ENCODE results near the gene SAMD14. TPM values are rescaled to one million over a fixed set of nuclear protein-coding genes. Genes with fewer than 3 reads are reported as not detected.

SAMD14 gene
- total and polyA plus RNA-seq, 2 experiments from 2014 or later = 0.70 to 4.7 TPM

- H2AFZ ChIP-seq = no peak overlapping the region
- Mint-ChIP-seq H3K36me3 (ENCODE audit: low read depth) (no peaks in the 10 kb centered on the region; the same call in 2 of the 3 replicates), H3K27me3 (ENCODE audit: insufficient read depth, low read depth, poor library complexity) (peaks cover 10% of the 10 kb centered on the region), H3K9me3 (no peaks in the 10 kb centered on the region), H3K4me3 (no peak overlapping the region), H3K27ac (peak overlapping the region; percentile 65; the same call in 1 of the 2 replicates), H3K4me1 (peaks cover 8% of the 10 kb centered on the region)
- no peak overlapping the region for H3K4me2 ChIP-seq
- H3K36me3 ChIP-seq (ENCODE audit: insufficient read depth) = no peaks in the 10 kb centered on the region
- no peaks in the 10 kb centered on the region for H3F3A ChIP-seq (replicated peaks; ENCODE audit: low read depth)
- H3K79me2 ChIP-seq (replicated peaks; ENCODE audit: insufficient read depth) = no peaks in the 10 kb centered on the region
- H4K20me1 ChIP-seq (replicated peaks; ENCODE audit: insufficient read depth) = no peaks in the 10 kb centered on the region
- no peaks in the 10 kb centered on the region; the same call in 1 of the 2 replicates for H3K27me3 ChIP-seq (ENCODE audit: insufficient read depth)
- TF ChIP-seq POLR2AphosphoS5 (IDR thresholded peaks at IDR 0.05; ENCODE audit: low read depth) = no peak; the same call in 1 of the 2 replicates
- no peak for TF ChIP-seq EZH2 (IDR thresholded peaks at IDR 0.05; ENCODE audit: low read depth, unreplicated experiment)
- TF ChIP-seq CTCF (conservative IDR thresholded peaks at IDR 0.05; ENCODE audit: low read depth in 2 of 2) = no peak
- no peak for TF ChIP-seq ZNF331 (CRISPR knock-in tag; IDR thresholded peaks at IDR 0.05; ENCODE audit: low read depth)
- no peak for TF ChIP-seq ZNF462 (CRISPR knock-in tag; IDR thresholded peaks at IDR 0.05)
- TF ChIP-seq ZNF114 (CRISPR knock-in tag; IDR thresholded peaks at IDR 0.05) = no peak
- TF ChIP-seq REST (IDR thresholded peaks at IDR 0.05; ENCODE audit: unreplicated experiment) = no peak
- no peak for TF ChIP-seq STAT1 (IDR thresholded peaks at IDR 0.05; ENCODE audit: unreplicated experiment)
- TF ChIP-seq JUNB (IDR thresholded peaks at IDR 0.05; ENCODE audit: unreplicated experiment) = no peak
- TF ChIP-seq ETS1 (IDR thresholded peaks at IDR 0.05) = no peak
- TF ChIP-seq CREB1 (CRISPR knock-in tag; IDR thresholded peaks at IDR 0.05; ENCODE audit: low read depth) = no peak
- no peak for TF ChIP-seq EZH2phosphoT487 (IDR thresholded peaks at IDR 0.05; ENCODE audit: unreplicated experiment)
- TF ChIP-seq NANOG (IDR thresholded peaks at IDR 0.05; ENCODE audit: borderline replicate concordance) = no peak
- DNase-seq (ENCODE audit: low spot score) = no peak
- peaks cover 11% of the 10 kb centered on the region; the same call in 1 of the 2 replicates for H3K4me1 ChIP-seq (ENCODE audit: insufficient read depth)
- H3K9me2 ChIP-seq (ENCODE audit: insufficient read depth) = no peaks in the 10 kb centered on the region
- no peak overlapping the region for H3K4me3 ChIP-seq
- ATAC-seq = no peak
- no peak overlapping the region for H3K27ac ChIP-seq (ENCODE audit: low read depth)
Observed at GRCh38 chr17:50110591-50111349, 19.2 kb downstream of the SAMD14 start.

Measured in GM23338 (cell line).